ENCODE measurements around the gene THRB. TPM values are rescaled to one million over a fixed set of nuclear protein-coding genes. Genes with fewer than 3 reads are reported as not detected.

THRB gene
- total RNA-seq, 1 donor from 2014 or later, result 0.56 TPM

GRCh38 chr3:24120434-24120833 is 374.2 kb downstream of the THRB start:
- TF ChIP-seq CTCF (IDR thresholded peaks at IDR 0.05; ENCODE audit: partially characterized antibody, unreplicated experiment), result no peak
- Mint-ChIP-seq H3K4me1 (ENCODE audit: low read depth, unreplicated experiment) (no peaks in the 10 kb centered on the region), H3K27ac (ENCODE audit: unreplicated experiment) (no peak overlapping the region), H3K36me3 (ENCODE audit: unreplicated experiment) (no peaks in the 10 kb centered on the region), H3K4me3 (ENCODE audit: unreplicated experiment) (no peak overlapping the region), H3K27me3 (ENCODE audit: unreplicated experiment) (no peaks in the 10 kb centered on the region), H3K9me3 (ENCODE audit: unreplicated experiment) (no peaks in the 10 kb centered on the region)
- no peak for DNase-seq

DNA sequence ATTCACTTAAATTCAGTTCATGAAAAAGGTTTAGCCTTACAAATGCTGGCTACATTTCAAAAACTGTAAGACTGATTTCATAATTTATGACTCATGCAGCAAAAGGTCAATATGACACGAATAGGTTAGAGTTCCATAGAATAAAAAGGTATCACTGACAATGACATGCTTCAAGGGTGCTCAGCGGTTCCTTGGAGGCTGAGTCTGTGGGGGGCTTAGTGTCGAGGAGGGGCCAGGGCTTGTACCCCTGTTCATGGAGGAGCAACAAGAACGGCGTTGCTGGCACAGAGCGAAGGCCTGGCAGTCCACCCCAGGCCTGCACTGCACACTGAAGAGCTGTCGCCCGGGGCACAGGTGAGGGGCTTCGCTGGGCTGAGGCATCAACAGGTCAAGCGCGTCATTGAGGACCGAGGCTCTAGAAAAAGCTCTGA is 375.3 kb downstream of the THRB start:
- Mint-ChIP-seq H3K27me3 (ENCODE audit: unreplicated experiment) (no peaks in the 10 kb centered on the region), H3K4me3 (ENCODE audit: unreplicated experiment) (no peak overlapping the region), H3K9me3 (ENCODE audit: unreplicated experiment) (no peaks in the 10 kb centered on the region), H3K27ac (ENCODE audit: unreplicated experiment) (no peak overlapping the region), H3K4me1 (ENCODE audit: low read depth, unreplicated experiment) (no peaks in the 10 kb centered on the region), H3K36me3 (ENCODE audit: unreplicated experiment) (no peaks in the 10 kb centered on the region)
- no peak for DNase-seq
- no peak for TF ChIP-seq CTCF (IDR thresholded peaks at IDR 0.05; ENCODE audit: partially characterized antibody, unreplicated experiment)

DNA sequence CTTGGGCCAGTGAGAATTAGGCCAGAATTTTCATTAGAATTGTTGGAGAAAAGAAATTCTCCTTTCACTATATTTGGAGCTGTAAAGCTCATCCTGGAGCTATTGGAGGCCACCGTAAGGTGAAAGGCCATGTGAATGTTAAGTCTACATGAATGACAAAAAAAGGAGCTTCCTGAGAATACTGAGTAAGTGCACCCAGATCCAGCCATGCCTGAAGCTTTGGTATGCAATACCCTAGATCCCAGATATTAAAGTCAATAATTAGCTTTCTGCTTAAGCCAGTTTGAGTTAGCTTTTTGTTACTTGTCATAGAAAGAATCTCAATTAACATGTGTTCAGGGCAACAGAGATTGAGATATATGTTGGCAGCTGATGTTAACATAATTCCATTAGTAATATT is 377.1 kb downstream of the THRB start:
- no peaks in the 10 kb centered on the region for H3K27me3 Mint-ChIP-seq (ENCODE audit: unreplicated experiment)
- TF ChIP-seq CTCF (IDR thresholded peaks at IDR 0.05; ENCODE audit: partially characterized antibody, unreplicated experiment), result no peak
- no peak for DNase-seq
- H3K4me3 Mint-ChIP-seq (ENCODE audit: unreplicated experiment), result no peak overlapping the region
- no peaks in the 10 kb centered on the region for H3K9me3 Mint-ChIP-seq (ENCODE audit: unreplicated experiment)
- no peaks in the 10 kb centered on the region for H3K4me1 Mint-ChIP-seq (ENCODE audit: low read depth, unreplicated experiment)
- H3K36me3 Mint-ChIP-seq (ENCODE audit: unreplicated experiment), result no peaks in the 10 kb centered on the region
- H3K27ac Mint-ChIP-seq (ENCODE audit: unreplicated experiment), result no peak overlapping the region

GRCh38 chr3:24111711-24112110 is 382.9 kb downstream of the THRB start:
- H3K27me3 Mint-ChIP-seq (ENCODE audit: unreplicated experiment), result peaks cover 2% of the 10 kb centered on the region
- H3K4me1 Mint-ChIP-seq (ENCODE audit: low read depth, unreplicated experiment), result no peaks in the 10 kb centered on the region
- no peaks in the 10 kb centered on the region for H3K36me3 Mint-ChIP-seq (ENCODE audit: unreplicated experiment)
- no peak overlapping the region for H3K4me3 Mint-ChIP-seq (ENCODE audit: unreplicated experiment)
- no peak overlapping the region for H3K27ac Mint-ChIP-seq (ENCODE audit: unreplicated experiment)
- no peak for TF ChIP-seq CTCF (IDR thresholded peaks at IDR 0.05; ENCODE audit: partially characterized antibody, unreplicated experiment)
- H3K9me3 Mint-ChIP-seq (ENCODE audit: unreplicated experiment), result peaks cover 2% of the 10 kb centered on the region
- no peak for DNase-seq

DNA sequence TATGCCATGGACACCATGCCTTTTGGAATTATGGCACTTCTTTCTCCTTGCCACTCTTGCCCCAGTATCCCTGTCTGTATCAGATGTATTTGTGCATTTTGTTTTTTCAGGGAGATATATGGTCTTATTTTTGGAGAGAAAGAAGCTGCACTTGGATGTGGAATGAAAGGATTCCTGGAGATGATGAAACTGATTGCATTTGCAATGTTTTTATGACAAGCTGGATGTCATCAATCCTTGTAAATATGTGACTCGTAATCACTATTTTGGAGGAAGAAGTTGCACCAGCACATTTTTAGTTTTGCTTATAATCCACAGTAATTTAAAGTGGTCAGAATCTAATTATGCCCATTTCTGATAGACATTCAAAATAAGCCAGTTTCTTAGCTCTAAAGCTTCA is 384.6 kb downstream of the THRB start:
- Mint-ChIP-seq H3K27me3 (ENCODE audit: unreplicated experiment) (peaks cover 2% of the 10 kb centered on the region), H3K9me3 (ENCODE audit: unreplicated experiment) (peaks cover 2% of the 10 kb centered on the region), H3K27ac (ENCODE audit: unreplicated experiment) (no peak overlapping the region), H3K4me1 (ENCODE audit: low read depth, unreplicated experiment) (no peaks in the 10 kb centered on the region), H3K36me3 (ENCODE audit: unreplicated experiment) (no peaks in the 10 kb centered on the region), H3K4me3 (ENCODE audit: unreplicated experiment) (no peak overlapping the region)
- TF ChIP-seq CTCF (IDR thresholded peaks at IDR 0.05; ENCODE audit: partially characterized antibody, unreplicated experiment), result no peak
- no peak for DNase-seq

Data from glutamatergic neuron (in vitro differentiated cells).